ENCODE results near the gene FOXP1. TPM values are rescaled to one million over a fixed set of nuclear protein-coding genes. Genes with fewer than 3 reads are reported as not detected.

FOXP1 gene
- total RNA-seq, 1 experiment from 2014 or later: 75.3 TPM

DNA sequence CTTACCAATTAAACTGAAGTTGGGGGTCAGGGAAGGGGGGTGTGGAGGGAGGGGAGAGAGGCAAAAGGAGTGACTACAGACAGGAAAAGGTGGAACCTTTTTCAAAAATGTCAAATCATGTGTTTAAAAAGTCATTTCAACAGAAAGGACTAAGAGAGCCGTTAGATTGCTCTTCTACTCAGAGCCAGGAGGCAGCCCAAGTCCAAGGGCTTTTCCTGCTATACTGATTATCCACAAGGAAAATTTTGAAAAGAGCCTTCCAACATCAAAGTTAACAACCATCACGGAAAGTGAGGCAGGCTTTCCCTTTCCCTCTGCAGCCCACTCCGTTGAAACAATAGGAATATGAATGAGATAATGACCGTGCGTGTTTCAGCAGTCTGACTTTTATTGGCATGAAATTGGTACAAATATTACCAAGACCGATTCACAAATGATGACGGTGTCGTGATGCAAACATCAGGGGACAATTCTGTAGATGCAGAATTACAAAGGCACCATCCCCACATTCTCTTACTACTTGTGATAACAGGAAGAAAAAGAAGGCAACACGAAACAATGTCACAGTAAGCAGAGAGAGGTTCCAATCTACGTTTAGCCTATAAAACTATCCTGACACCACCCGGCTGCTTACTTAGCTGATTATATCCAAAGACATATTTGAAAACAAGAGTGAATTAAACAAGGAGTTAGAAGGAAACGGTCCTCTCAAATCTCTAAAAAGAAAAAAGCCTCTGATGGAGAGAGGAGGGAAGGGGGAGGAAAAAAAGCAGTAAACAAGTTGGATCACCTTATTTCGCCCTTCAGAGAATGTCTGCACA, 453.7 kb downstream of the FOXP1 start:
- Mint-ChIP-seq H3K9me3 (no peaks in the 10 kb centered on the region), H3K4me1 (peaks cover 70% of the 10 kb centered on the region in 2 experiments), H3K27ac (peak overlapping the region; percentile 50 to 95 (median 88)), H3K36me3 (ENCODE audit: insufficient read depth in 1 of 3, low read depth in 3 of 3) (no peaks in the 10 kb centered on the region), H3K4me3 (peak overlapping the region; percentile 44 to 67), H3K27me3 (ENCODE audit: low read depth) (no peaks in the 10 kb centered on the region; the same call in 1 of the 2 replicates)
- Histone ChIP-seq H4K5ac (ENCODE audit: insufficient read length, low read depth, low read length) (no peak overlapping the region), H3K18ac (ENCODE audit: insufficient read length, low read depth, low read length) (no peak overlapping the region), H4K91ac (ENCODE audit: insufficient read length, low read depth, low read length) (no peak overlapping the region), H4K20me1 (ENCODE audit: control insufficient read depth, insufficient read depth, insufficient read length) (no peaks in the 10 kb centered on the region), H3K14ac (ENCODE audit: insufficient read depth, low read length) (no peak overlapping the region), H4K8ac (replicated peaks; ENCODE audit: insufficient read length, low read depth, low read length) (no peak overlapping the region), H2BK20ac (ENCODE audit: low read depth, low read length, poor library complexity, severe bottlenecking) (no peak overlapping the region), H3K27ac (ENCODE audit: insufficient read length, low read depth, low read length) (no peak overlapping the region), H3K23me2 (ENCODE audit: insufficient read length, low read depth, low read length, poor library complexity, severe bottlenecking) (no peaks in the 10 kb centered on the region), H2AK5ac (ENCODE audit: insufficient read length, low read length) (no peak overlapping the region), H3T11ph (ENCODE audit: low read length) (no peak overlapping the region), H3K79me2 (ENCODE audit: insufficient read depth, low read length) (no peaks in the 10 kb centered on the region), H3K4me1 (ENCODE audit: insufficient read depth, low read length) (peaks cover 28% of the 10 kb centered on the region), H3K4ac (ENCODE audit: low read depth, low read length) (no peak overlapping the region), H3K9me3 (ENCODE audit: control insufficient read depth, low read depth, low read length) (no peaks in the 10 kb centered on the region), H3K23ac (ENCODE audit: insufficient read length, low read depth, low read length) (no peak overlapping the region), H3K56ac (ENCODE audit: insufficient read length, low read depth, low read length) (no peak overlapping the region), H2BK15ac (ENCODE audit: low read depth, low read length) (no peak overlapping the region), H3K79me1 (ENCODE audit: insufficient read depth, low read depth, low read length, poor library complexity, severe bottlenecking) (no peaks in the 10 kb centered on the region), H2AFZ (ENCODE audit: low read length) (no peak overlapping the region), H2BK12ac (ENCODE audit: insufficient read length, low read depth, low read length) (no peak overlapping the region), H3K27me3 (ENCODE audit: insufficient read depth, low read length) (no peaks in the 10 kb centered on the region), H2BK5ac (ENCODE audit: insufficient read length, low read length) (no peak overlapping the region), H3K4me2 (ENCODE audit: insufficient read depth, insufficient read length, low read length) (peak overlapping the region; percentile 71), H2BK120ac (ENCODE audit: low read depth, low read length, poor library complexity, severe bottlenecking) (no peak overlapping the region), H3K9ac (ENCODE audit: extremely low read depth, insufficient read length, low read length) (peak overlapping the region; percentile 7)
- DNase-seq: no peak
- TF ChIP-seq, protein P1, sequence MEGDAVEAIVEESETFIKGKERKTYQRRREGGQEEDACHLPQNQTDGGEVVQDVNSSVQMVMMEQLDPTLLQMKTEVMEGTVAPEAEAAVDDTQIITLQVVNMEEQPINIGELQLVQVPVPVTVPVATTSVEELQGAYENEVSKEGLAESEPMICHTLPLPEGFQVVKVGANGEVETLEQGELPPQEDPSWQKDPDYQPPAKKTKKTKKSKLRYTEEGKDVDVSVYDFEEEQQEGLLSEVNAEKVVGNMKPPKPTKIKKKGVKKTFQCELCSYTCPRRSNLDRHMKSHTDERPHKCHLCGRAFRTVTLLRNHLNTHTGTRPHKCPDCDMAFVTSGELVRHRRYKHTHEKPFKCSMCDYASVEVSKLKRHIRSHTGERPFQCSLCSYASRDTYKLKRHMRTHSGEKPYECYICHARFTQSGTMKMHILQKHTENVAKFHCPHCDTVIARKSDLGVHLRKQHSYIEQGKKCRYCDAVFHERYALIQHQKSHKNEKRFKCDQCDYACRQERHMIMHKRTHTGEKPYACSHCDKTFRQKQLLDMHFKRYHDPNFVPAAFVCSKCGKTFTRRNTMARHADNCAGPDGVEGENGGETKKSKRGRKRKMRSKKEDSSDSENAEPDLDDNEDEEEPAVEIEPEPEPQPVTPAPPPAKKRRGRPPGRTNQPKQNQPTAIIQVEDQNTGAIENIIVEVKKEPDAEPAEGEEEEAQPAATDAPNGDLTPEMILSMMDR (conservative IDR thresholded peaks at IDR 0.05): no peak
- no CpG with 5 or more reads among the region's 13 CpGs for WGBS (ENCODE audit: extremely low coverage, insufficient read length, low lambda C conversion rate)

Measured in H9 (cell line).